Adipocyte (in vitro differentiated cells): ENCODE results near the gene MAPK8.

Experiments
- DNase-seq: peaks from one replicate; pipeline ENCODE4 v3.0.0-alpha.2; 2015; ENCODE audit warnings: low read depth
- H3K27me3 ChIP-seq: replicated peaks from 2 replicates; pipeline ENCODE4 v1.7.0; 2013; ENCODE audit warnings: mild to moderate bottlenecking, low read length, moderate library complexity; ENCODE audit not compliant: control insufficient read depth, insufficient read depth
- H3K36me3 ChIP-seq: 2 replicates; pipeline ENCODE4 v1.7.0; 2013; ENCODE audit warnings: low read length, mild to moderate bottlenecking, moderate library complexity; ENCODE audit not compliant: control insufficient read depth, insufficient read depth, severe bottlenecking
- H3K4me1 ChIP-seq: 2 replicates; pipeline ENCODE4 v1.7.0; 2013; ENCODE audit warnings: mild to moderate bottlenecking, low read length, moderate library complexity; ENCODE audit not compliant: control insufficient read depth, insufficient read depth
- H3K4me3 ChIP-seq: 2 replicates; pipeline ENCODE4 v1.7.0; 2013; ENCODE audit warnings: mild to moderate bottlenecking, low read length, moderate library complexity
- H3K9ac ChIP-seq: 2 replicates; pipeline ENCODE4 v1.7.0; 2013; ENCODE audit warnings: mild to moderate bottlenecking, low read length, moderate library complexity
- H3K9me3 ChIP-seq: 2 replicates; pipeline ENCODE4 v1.7.0; 2013; ENCODE audit warnings: mild to moderate bottlenecking, low read length, moderate library complexity; ENCODE audit not compliant: control insufficient read depth

The MAPK8 gene

DNA sequence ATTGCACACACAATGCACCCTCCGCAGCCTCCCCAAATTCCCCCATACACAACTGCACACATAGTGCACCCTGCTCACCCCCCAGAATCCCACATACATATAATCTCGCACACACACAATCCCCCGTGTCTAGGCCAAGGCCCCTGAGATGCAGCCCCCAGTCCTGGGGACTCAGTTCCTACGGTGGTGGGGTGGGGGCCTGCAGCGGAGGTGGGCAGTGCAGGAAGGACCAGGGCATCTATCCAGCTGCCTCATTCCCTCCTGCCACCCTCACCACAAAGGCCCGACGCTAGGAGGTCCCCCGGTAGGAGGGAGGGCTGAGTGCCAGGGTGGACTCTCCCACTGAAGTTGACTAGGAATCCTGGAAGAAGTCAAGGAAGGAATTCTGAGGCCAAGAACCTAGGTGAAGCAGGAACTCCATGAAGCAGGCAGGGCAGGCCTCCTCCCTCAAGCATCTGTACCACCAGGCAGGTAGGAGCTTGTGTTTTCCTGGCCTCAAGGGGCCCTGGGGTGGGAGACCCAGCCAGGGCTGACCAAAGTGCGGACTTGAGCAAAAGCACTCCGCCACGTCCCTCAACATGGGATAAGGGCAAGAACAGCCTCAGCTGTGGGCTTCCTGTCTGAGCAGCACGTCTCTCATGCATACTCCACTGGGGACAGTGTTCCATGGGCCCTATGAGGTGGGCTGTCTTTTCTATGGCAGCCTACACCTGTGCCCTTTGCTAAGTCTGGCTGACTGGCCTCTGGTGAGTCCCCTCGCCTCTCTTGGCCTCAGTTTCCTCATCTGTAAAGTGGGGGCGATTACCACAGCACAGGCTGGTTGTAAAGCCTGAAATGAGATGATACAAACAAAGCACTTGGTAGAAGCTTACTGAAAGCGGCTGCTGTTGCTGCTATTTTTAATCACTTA, 145.7 kb downstream of the MAPK8 start:
- H3K27me3 ChIP-seq, result no peaks in the 10 kb centered on the region
- H3K4me3 ChIP-seq, result no peak overlapping the region
- peaks cover 11% of the 10 kb centered on the region for H3K4me1 ChIP-seq
- H3K36me3 ChIP-seq, result no peaks in the 10 kb centered on the region
- H3K9me3 ChIP-seq, result no peaks in the 10 kb centered on the region
- DNase-seq, result no peak
- no peak overlapping the region for H3K9ac ChIP-seq

DNA sequence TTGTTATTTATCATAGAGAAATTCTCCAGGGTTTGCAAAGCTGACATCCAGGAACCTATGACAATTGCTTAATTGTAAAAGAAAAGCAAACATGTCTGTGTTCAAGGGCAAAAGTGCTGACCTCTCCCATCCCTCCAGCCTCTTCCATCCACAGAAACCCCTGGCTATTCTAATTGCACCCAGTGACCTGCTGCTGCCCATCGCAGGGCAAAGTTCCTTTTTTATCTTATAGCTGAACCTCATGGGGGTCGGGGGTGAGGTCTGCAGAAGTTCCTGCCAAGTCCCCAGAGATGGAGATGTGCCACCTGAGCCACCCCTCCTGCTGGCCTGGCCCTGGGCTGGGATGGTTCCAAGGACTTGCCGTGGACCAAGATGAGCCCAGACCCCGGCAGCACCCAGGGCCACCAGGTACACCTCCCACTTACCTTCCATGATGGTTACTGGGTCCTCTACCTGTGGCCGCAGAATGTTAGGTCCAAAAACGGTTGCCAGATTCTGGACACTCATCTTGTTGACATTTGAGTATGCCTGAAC, 146.5 kb downstream of the MAPK8 start:
- H3K27me3 ChIP-seq, result no peaks in the 10 kb centered on the region
- H3K4me1 ChIP-seq, result peaks cover 11% of the 10 kb centered on the region
- H3K4me3 ChIP-seq, result no peak overlapping the region
- H3K9me3 ChIP-seq, result no peaks in the 10 kb centered on the region
- H3K9ac ChIP-seq, result no peak overlapping the region
- no peaks in the 10 kb centered on the region for H3K36me3 ChIP-seq
- no peak for DNase-seq

DNA sequence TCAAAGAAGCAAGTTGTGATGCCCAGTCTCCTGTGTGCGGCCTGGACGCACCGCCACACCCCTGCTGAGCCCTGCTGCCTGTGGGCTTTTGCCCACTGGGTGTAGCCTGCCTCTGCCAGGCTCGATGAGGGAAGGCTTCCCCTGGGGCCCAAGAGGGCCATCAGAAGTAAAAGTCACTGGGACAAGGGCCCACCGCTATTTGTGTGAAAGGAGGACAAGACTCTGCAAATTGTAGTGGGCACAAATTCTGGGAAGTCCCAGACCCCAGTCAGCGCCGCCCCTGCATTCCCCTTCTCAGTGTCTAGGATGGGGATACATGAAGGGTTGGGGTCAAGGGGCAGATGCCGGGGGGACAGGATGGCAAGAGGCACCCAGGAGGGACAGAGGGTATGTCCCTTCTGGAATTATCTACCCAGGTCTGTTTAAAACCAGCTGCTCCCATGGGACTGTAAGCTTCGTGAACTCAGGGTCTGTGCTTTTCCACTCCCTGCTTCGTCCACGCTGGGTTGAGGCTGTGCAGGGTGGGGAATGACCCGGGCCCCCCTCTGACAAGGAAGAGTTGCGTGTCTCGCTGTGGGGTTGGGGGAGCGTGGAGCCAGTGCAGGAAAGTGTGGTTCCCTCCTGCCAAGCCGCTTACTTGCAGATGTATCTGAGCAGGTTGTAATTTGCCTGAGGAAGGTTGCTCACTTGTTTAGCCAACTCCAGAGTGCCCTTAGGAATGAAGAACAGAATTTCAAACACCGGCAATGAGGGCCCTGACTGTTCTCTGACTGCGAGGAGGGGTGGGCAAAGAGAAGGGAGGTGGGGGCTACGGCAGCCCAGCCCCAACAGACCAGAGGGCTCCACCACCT, 147.2 kb downstream of the MAPK8 start:
- Histone ChIP-seq H3K9ac (no peak overlapping the region), H3K9me3 (no peaks in the 10 kb centered on the region), H3K27me3 (no peaks in the 10 kb centered on the region), H3K36me3 (no peaks in the 10 kb centered on the region), H3K4me3 (no peak overlapping the region), H3K4me1 (peaks cover 7% of the 10 kb centered on the region)
- DNase-seq, result no peak

DNA sequence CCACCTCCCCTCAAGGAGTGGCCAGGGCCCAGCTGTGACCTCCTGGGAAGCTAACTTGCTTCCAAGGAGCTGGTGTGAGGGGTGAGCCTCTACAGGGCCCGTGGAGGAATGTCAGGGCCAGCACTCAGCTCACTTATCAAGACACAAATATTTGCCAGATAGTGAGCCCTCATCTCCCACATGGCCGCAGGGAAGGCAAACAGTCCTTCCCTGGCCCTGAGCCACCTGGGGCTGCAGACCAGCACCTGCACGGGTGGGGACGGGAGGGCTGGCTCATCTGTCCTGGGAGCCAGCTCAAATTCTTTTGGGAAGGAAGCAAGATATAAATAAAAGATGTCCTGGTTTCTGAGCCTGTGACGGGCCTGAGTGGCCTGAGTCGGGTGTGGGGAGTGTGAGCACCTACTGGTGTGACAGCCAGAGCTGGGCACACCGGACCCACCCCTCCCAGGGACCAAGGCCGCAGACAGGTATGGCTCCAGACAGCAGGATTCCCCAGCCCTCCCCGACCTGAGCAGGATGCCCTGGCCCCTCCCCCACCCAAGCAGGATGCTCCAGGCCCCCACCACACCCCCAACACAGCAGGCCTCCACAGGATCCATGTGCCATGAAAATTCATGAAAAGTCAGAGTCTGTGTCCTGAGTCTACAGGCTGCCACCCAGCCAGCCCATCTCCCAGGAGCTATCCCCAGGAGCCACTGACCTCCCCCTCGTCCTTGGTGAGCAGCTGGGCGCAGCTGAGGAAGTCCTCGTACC, 148.0 kb downstream of the MAPK8 start:
- Histone ChIP-seq H3K4me1 (no peaks in the 10 kb centered on the region), H3K9me3 (no peaks in the 10 kb centered on the region), H3K4me3 (no peak overlapping the region), H3K9ac (no peak overlapping the region), H3K36me3 (no peaks in the 10 kb centered on the region), H3K27me3 (no peaks in the 10 kb centered on the region)
- DNase-seq, result no peak

DNA sequence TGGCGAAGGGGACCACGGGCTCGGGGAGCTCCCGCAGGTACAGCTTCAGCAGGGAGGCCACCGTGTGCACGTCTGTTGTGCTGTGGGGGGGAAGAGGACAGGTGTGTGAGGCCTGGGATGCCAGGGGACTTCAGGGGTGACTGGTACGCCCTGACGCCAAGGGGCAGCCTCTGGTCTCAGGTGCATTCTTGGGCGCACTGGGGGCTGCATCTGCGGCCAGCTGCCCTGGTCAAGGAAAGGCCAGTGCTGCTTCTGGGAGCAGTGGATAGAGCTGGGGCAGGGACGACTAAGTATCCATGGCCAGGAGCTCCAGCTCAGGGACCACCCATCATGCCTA, 148.5 kb downstream of the MAPK8 start:
- H3K36me3 ChIP-seq, result no peaks in the 10 kb centered on the region
- H3K4me1 ChIP-seq, result no peaks in the 10 kb centered on the region
- H3K27me3 ChIP-seq, result no peaks in the 10 kb centered on the region
- no peak overlapping the region for H3K9ac ChIP-seq
- H3K9me3 ChIP-seq, result no peaks in the 10 kb centered on the region
- no peak for DNase-seq
- H3K4me3 ChIP-seq, result no peak overlapping the region

DNA sequence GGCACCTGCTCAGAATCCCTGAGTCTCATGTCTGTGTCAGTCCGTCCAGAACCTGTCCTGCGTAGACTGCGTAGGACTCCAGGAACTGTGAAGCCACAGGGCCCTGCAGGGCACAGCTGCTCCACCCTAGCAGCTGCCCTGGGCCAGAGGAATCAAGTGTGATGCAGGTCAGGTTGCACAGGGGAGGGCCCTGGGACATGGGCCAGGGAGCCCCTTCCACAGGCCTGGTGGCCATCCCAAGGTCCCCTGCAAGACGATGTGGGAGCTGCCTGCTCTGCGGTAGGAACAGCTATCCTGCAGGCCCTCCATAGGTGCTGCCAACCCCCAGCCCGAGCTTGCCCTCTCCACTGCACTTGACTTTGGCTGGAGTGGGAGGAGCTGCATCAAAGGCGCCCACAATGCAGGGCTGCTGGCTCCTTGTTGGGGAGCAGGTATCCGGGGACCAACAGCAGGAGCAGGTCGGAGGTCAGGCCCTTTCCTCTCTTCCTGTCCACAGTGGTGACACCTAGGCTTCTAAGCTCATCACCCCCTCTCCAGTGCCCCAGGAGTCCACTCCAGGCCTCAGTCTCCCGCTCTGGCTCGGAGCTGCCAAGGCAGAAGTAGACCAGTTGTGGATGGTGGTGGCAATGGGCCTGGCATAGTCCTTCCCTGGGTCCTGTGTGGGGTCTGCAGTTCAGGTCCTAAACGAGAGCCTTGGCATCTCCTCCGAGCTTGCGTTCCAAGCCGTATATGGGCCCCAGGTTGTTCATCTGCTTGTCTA, 149.1 kb downstream of the MAPK8 start:
- H3K27me3 ChIP-seq, result no peaks in the 10 kb centered on the region
- no peak overlapping the region for H3K9ac ChIP-seq
- H3K36me3 ChIP-seq, result no peaks in the 10 kb centered on the region
- H3K9me3 ChIP-seq, result no peaks in the 10 kb centered on the region
- no peak for DNase-seq
- H3K4me3 ChIP-seq, result no peak overlapping the region
- no peaks in the 10 kb centered on the region for H3K4me1 ChIP-seq

DNA sequence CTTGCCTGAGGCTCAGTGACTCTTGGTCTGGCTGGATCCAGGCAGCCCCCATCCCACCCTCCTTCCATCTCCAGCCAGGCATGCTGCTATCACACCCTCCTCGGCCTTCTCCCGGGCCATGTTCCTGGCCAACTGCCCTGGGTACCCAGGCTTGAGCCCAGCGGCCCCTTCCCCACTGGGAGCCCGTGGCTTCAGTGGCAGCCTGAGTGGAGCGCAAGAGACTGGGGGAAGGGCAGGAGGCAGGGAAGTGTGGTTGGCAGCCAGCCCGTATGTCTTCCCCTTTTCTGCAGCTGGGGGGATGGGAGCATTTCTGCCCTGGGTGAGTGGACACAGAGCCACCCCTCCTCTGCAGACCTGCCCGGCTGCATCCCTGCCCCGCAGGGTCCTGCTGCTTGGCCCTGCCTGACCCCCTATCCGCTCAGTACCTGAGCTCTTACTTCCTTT, 149.9 kb downstream of the MAPK8 start:
- DNase-seq, result no peak
- Histone ChIP-seq H3K36me3 (no peaks in the 10 kb centered on the region), H3K9ac (no peak overlapping the region), H3K9me3 (no peaks in the 10 kb centered on the region), H3K4me3 (no peak overlapping the region), H3K4me1 (no peaks in the 10 kb centered on the region), H3K27me3 (no peaks in the 10 kb centered on the region)

DNA sequence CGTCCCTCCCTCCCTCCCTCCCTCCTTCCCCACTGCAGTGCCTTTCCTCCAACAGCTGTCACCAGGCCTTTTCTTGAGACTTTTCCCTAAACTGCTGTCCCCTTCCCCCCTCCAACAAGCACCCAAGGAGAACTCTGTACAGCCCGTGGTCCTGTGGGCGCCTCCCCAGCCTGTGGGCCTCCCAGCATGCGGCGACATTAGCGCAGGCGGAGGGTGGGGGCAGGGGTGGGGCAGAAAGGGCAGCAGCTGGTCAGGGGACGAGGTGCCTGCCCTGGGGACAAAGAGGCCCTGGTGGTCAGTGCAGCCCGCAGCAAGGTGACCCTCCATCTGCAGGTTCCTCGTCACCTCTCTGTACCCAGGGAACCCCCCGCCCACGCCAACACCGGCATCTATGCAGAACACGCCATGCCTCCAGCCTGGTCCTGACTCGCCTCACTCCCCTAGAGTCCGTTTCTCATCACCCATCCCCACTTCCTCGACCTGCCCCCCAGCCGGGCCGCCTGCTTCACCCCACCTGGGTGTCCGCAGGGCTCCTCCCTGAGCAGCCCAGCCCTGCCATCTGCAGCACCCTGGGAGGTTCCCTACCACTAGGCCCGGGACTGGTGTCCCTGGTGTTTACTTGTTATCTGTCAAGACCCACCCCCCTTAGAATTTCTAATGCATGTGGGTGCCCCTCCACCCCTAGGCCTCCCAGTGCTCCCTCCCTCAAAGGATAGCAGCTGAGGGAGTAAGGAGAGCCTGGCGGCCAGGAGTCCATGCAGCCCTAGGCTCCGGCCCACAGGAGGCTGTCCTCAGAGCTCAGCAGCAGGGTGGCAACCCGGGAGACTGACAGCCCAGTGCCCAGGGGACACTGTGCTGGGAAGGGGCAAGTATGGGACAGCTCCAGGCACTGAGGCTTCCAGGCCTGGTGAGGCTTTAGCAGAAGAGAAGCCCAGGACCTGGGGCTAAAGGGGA, 150.6 kb downstream of the MAPK8 start:
- Histone ChIP-seq H3K9me3 (no peaks in the 10 kb centered on the region), H3K36me3 (no peaks in the 10 kb centered on the region)
- no peak for DNase-seq

DNA sequence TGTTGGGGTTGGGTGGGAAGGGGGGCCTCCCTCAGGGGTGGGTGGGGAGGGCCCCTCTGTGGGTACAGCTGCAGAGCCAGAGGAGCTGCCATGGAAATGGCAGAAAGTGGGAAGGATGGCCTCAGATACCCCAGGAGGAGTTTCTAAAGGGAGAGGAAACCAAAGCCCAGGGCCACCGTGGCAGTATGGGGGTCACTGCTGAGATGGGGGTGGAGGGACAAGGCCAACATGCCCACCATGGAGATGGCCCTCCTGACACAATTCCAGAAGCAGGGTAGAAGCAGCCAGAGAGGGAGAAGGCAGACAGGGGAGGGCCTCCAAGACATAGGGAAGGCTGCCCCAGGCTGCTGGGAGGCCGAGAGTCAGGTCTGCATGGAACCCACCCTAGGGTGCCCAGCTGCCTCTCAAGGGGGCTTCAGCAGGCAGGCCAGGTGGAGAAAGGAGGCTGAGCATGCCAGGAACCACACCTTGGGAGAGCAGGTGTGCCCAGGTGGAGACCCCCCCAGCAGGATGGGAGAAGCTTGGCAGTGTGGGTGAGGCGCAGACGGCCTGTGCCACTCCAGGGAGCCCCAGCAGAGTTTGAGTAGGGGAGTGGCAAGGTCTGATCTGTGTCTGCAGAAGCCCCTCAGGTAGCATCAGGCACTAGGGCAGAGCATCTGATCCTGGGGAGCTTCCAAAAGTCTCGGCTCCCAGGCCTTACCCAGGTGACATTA, 151.6 kb downstream of the MAPK8 start:
- Histone ChIP-seq H3K36me3 (no peaks in the 10 kb centered on the region), H3K27me3 (no peaks in the 10 kb centered on the region), H3K4me3 (no peak overlapping the region), H3K9me3 (no peaks in the 10 kb centered on the region), H3K4me1 (no peaks in the 10 kb centered on the region), H3K9ac (no peak overlapping the region)
- DNase-seq, result no peak

More for the DNA sequence above, 150.6 kb downstream of the MAPK8 start:
- Histone ChIP-seq H3K4me1 (no peaks in the 10 kb centered on the region), H3K4me3 (no peak overlapping the region), H3K27me3 (no peaks in the 10 kb centered on the region), H3K9ac (no peak overlapping the region)
